ENCODE measurements around the gene CFAP100. TPM values are rescaled to one million over a fixed set of nuclear protein-coding genes. Genes with fewer than 3 reads are reported as not detected.

The CFAP100 gene
- total RNA-seq, 1 donor = not detected

DNA sequence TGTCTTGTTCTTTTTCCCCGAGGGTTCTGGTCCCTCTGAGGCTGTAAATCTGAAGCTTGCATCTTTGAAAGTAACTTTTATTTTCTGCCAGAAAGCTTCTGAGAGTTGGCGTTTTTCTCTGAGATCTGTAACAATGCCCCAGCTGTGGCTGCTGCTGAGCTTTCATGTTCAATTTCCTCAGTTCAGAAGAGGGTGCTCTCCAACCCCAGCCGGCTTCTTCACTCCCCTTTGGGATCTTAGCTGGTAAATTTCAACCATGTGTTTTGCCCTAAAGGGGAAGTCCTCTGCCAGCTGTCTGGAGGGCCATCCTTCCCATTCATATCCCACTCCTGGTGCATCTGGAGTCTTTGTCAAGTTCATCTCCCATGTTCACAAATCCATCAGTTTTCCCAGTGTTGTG is 18.3 kb upstream of the CFAP100 start:
- DNase-seq (ENCODE audit: low read depth) = no peak
- no peak overlapping the region for H3K4me3 ChIP-seq (ENCODE audit: low read depth, low read length)
- TF ChIP-seq, protein P1, sequence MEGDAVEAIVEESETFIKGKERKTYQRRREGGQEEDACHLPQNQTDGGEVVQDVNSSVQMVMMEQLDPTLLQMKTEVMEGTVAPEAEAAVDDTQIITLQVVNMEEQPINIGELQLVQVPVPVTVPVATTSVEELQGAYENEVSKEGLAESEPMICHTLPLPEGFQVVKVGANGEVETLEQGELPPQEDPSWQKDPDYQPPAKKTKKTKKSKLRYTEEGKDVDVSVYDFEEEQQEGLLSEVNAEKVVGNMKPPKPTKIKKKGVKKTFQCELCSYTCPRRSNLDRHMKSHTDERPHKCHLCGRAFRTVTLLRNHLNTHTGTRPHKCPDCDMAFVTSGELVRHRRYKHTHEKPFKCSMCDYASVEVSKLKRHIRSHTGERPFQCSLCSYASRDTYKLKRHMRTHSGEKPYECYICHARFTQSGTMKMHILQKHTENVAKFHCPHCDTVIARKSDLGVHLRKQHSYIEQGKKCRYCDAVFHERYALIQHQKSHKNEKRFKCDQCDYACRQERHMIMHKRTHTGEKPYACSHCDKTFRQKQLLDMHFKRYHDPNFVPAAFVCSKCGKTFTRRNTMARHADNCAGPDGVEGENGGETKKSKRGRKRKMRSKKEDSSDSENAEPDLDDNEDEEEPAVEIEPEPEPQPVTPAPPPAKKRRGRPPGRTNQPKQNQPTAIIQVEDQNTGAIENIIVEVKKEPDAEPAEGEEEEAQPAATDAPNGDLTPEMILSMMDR (IDR thresholded peaks at IDR 0.05; ENCODE audit: insufficient read depth, low read length) = no peak

DNA sequence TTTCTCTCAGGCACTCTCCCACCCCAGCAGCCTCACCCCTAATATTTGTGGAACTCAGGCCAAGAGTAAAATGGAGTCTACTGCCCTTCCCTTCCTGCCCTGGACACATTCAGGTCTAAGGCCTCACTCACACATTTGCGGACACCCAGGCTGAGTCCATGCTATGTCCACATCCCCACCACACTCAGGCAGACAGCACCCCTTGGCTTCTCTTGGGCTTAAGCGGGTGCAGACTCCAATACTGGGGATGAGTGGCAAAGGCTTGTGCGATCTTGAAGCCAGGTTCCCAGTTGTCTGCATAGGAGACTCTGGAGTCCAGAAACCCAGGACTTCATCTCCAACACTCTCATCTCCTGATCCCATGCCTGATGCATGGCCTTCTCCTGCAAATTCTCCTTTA is 17.5 kb upstream of the CFAP100 start:
- no peak overlapping the region for H3K4me3 ChIP-seq (ENCODE audit: low read depth, low read length)
- no peak for DNase-seq (ENCODE audit: low read depth)
- TF ChIP-seq, protein P1 (IDR thresholded peaks at IDR 0.05; ENCODE audit: insufficient read depth, low read length) = no peak

DNA sequence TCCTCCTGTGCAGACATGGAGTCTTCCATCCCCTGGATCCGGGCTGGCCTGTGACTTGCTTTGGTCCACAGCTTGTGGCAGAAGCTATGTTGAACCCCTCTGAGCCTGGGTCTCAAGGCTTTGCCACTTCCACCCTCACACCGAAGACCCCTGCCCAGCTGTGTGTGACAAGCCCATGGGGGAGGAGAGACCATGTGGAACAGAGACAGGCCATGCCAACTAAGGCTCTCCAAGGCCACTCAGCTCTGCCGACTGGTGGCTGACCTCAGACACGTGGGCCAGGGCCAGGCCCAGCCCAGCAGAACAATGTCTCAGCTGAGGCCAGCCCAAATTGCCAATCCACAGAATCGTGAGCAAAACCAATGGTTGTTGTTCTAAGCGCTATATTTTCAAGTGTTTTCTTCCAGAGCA is 16.4 kb upstream of the CFAP100 start:
- no peak overlapping the region for H3K4me3 ChIP-seq (ENCODE audit: low read depth, low read length)
- no peak for DNase-seq (ENCODE audit: low read depth)
- TF ChIP-seq, protein P1 (IDR thresholded peaks at IDR 0.05; ENCODE audit: insufficient read depth, low read length) = no peak

DNA sequence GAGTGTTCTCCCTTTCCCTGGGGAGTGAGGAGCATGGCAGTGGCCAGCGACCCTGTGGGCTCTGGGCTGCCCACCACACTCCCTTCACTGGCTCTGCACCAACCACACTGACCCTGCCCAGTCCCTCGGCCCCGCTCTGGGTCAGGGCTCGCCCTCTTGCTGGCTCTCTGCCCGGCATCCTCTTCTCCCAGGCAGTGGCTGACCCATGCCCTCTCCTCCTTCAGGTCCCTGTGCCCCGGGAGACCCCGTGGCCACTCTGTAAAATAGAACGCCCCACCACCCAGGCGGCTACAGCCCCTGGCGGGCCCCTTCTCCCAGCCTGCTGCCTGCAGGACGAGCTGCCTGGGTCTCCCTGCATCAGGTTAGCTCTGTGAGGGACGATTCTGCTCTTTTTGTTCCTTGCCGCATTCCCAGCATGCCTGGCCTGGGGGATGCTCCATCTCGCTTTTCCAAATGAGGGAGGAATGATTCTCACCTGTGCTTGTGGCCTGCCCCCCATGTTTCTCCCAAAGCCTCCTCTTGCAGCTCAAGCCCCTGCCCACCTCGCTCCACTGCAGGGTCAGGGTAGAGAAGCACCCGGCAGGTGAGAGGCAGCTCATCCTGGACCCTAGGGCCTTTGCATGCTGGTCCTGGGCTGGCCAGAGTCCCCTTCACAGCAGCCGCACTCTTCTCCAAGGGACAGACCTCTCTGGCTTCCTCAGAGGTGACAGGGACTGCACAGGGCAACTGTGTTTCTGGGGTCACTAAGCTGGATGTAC is 14.5 kb upstream of the CFAP100 start:
- TF ChIP-seq, protein P1 (IDR thresholded peaks at IDR 0.05; ENCODE audit: insufficient read depth, low read length) = no peak
- no peak for DNase-seq (ENCODE audit: low read depth)
- no peak overlapping the region for H3K4me3 ChIP-seq (ENCODE audit: low read depth, low read length)

DNA sequence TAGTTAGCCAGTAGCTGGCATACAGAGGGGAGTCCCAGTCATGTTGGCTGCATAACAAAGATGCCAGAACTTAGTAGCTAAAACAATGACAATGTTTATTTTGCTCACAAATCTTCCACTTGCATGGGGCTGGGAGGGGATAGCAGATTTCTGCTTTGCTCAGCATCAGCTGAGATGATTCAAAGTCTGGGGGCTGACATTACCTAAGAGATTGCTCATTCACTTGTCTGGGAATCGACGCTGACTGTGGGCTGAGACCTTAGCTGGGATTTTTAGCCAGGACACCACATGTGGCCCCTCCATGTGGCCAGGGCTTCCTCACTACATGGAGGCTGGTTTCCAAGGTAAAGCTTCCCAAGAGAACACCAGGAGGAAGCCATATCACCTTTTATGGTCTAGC is 12.7 kb upstream of the CFAP100 start:
- TF ChIP-seq, protein P1 (IDR thresholded peaks at IDR 0.05; ENCODE audit: insufficient read depth, low read length) = no peak
- H3K4me3 ChIP-seq (ENCODE audit: low read depth, low read length) = no peak overlapping the region
- DNase-seq (ENCODE audit: low read depth) = no peak

DNA sequence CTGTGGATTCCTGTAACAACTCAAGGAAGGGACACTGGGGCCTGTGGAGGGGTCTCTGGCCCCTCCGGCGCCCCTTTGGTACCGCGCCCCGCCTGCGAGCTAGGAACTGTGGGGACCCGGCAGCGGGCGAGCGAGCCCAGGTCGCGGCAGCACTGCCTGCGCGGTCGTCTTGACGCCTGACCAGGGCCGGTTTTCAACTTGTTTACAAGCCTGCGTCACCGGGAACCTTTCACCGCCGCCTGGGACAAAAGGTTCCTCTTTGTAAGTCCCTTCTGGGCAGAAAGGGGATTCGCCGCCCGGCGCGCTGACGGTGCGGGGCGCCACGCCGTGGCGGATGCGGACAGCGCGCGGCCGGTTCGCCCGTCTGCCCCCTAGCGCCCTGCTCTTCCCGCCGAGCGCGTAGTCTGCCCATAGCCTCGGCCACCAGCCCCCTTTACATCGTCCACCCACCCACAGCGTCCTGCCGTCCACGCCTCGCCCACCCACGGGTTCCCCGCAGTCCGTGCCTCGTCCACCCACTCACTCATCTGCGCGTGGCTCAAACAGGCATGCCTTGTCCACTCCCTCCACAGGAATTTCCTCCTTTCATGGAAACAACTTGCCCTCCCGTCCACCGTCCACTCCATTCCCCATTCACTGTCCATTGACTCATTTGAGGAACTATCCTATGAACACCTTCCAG is 5.5 kb upstream of the CFAP100 start:
- H3K4me3 ChIP-seq (ENCODE audit: low read depth, low read length) = peak overlapping the region; percentile 64
- DNase-seq (ENCODE audit: low read depth) = peak; percentile 80
- TF ChIP-seq, protein P1 (IDR thresholded peaks at IDR 0.05; ENCODE audit: insufficient read depth, low read length) = peak; percentile 77

All from fibroblast of the aortic adventitia (primary cell).